PFSK-1 (cell line): Measurements from ENCODE around the gene TLCD3B.

Source experiments
- FOXP2 ChIP-seq: optimal IDR thresholded peaks from 2 replicates; pipeline ENCODE3; 2011; ENCODE audit warnings: borderline replicate concordance, control low read depth, inconsistent platforms; ENCODE audit not compliant: insufficient read depth; ENCODE audit errors: extremely low read length, extremely low read depth
- POLR2AphosphoS5 ChIP-seq: IDR thresholded peaks from 2 replicates; pipeline ENCODE4 v1.6.1; 2012; ENCODE audit warnings: low read depth, mild to moderate bottlenecking, control low read depth, low read length, moderate library complexity
- REST ChIP-seq, 2 experiments: IDR thresholded peaks; 2 replicates each; pipeline versions ENCODE4 v1.6.1 to v1.8.0; 2011 to 2012; ENCODE audit warnings: low read depth in 2 of 2, low read length in 2 of 2, control low read depth in 1 of 2, inconsistent platforms in 1 of 2, mild to moderate bottlenecking in 1 of 2, moderate library complexity in 1 of 2; ENCODE audit not compliant: insufficient read depth in 1 of 2
- SIN3A ChIP-seq: IDR thresholded peaks from 2 replicates; pipeline ENCODE4 v1.6.1; 2012; ENCODE audit warnings: mild to moderate bottlenecking, low read length, moderate library complexity, borderline replicate concordance; ENCODE audit not compliant: insufficient read depth
- TAF1 ChIP-seq: IDR thresholded peaks from 2 replicates; pipeline ENCODE4 v1.6.1; 2012; ENCODE audit warnings: low read length, control low read depth, borderline replicate concordance; ENCODE audit not compliant: insufficient read depth

GRCh38 chr16:30068333-30068732, 37.3 kb upstream of the TLCD3B start:
- no peak for TF ChIP-seq FOXP2
- TF ChIP-seq REST (IDR thresholded peaks at IDR 0.05; ENCODE audit: insufficient read depth in 1 of 2, low read depth in 2 of 2, low read length in 2 of 2): no peak
- TF ChIP-seq POLR2AphosphoS5: no peak
- no peak for TF ChIP-seq TAF1
- no peak for TF ChIP-seq SIN3A
